ENCODE measurements around the gene C5orf24.

The C5orf24 gene

GRCh38 chr5:134902071-134902801 lies 56.5 kb downstream of the C5orf24 start:
- intact Hi-C loops (cut with DNase I): loop anchor here (10.0 kb wide), 1 partner anchor 293 kb away; no protein-coding TSS in a partner anchor
- DNase-seq: peak in 1 of 10 donors; percentile 18

- peak; percentile 77 to 98 (median 87) for DNase-seq
- intact Hi-C loops (cut with DNase I): loop anchor here (1.0 to 10.0 kb wide), 5 partner anchors 30 to 290 kb away; partner anchors contain the start of genes CAMLG, DDX46 and TXNDC15
These were observed 59.0 kb downstream of the C5orf24 start, which contains the start of gene PCBD2 for GRCh38 chr5:134904610-134905245. Gene PCBD2, plus strand, starts transcription at chr5:134905131. Its CDS starts 9 bp downstream, at chr5:134905140.

GRCh38 chr5:134905246-134905996 lies 59.7 kb downstream of the C5orf24 start:
- intact Hi-C loops (cut with DNase I): loop anchor here (1.0 to 10.0 kb wide), 5 partner anchors 31 to 289 kb away; partner anchors contain the start of genes CAMLG, DDX46 and TXNDC15
- DNase-seq: peak in 7 of 10 donors; percentile 21 to 92 (median 41)

- intact Hi-C loops (cut with DNase I): loop anchor here (10.0 kb wide), 1 partner anchor 288 kb away; no protein-coding TSS in a partner anchor
- DNase-seq: no peak
These were observed 61.0 kb downstream of the C5orf24 start for GRCh38 chr5:134906811-134907210.

Measured in posterior cingulate gyrus (tissue), 11 donors.